Keratinocyte (primary cell): ENCODE data around the gene SNPH. TPM values are rescaled to one million over a fixed set of nuclear protein-coding genes. Genes with fewer than 3 reads are reported as not detected.

ENCODE experiments used
- DNase-seq: peaks from one replicate; pipeline ENCODE4 v3.0.0-alpha.2; 2011; ENCODE audit warnings: low read depth, missing footprints, low spot score
- FAIRE-seq: peaks from 2 replicates; lab custom pipeline; 2011; peaks lifted over from hg19 to GRCh38; lab: Jason Lieb, UNC
- H2AFZ ChIP-seq: 2 replicates; pipeline ENCODE4 v1.6.0; 2012; ENCODE audit warnings: low read length, control low read depth, inconsistent platforms; ENCODE audit not compliant: control insufficient read depth
- H3K27ac ChIP-seq: 2 replicates; pipeline ENCODE4 v1.5.1; 2011; ENCODE audit warnings: low read length; ENCODE audit not compliant: control insufficient read depth, insufficient read depth
- H3K27me3 ChIP-seq: 3 replicates; pipeline ENCODE4 v1.6.0; 2011; ENCODE audit warnings: low read length; ENCODE audit not compliant: control insufficient read depth, insufficient read depth; ENCODE audit errors: extremely low read depth
- H3K36me3 ChIP-seq, 2 experiments: 2 replicates in 1 of 2; 3 replicates in 1 of 2; pipeline ENCODE4 v1.5.1; 2011; ENCODE audit warnings: low read length in 2 of 2, mild to moderate bottlenecking in 1 of 2; ENCODE audit not compliant: control insufficient read depth in 2 of 2, insufficient read depth in 2 of 2; ENCODE audit errors: extremely low read depth in 1 of 2
- H3K4me1 ChIP-seq: 3 replicates; pipeline ENCODE4 v1.5.1; 2011; ENCODE audit warnings: low read length; ENCODE audit not compliant: control insufficient read depth, insufficient read depth; ENCODE audit errors: extremely low read depth
- H3K4me2 ChIP-seq: 3 replicates; pipeline ENCODE4 v1.6.0; 2011; ENCODE audit warnings: low read depth, low read length; ENCODE audit not compliant: control insufficient read depth, insufficient read depth; ENCODE audit errors: extremely low read depth
- H3K4me3 ChIP-seq, 3 experiments: fragments of 200-600 bp in 1 of 3; sonication (generic) in 1 of 3; 2 replicates in 2 of 3; 3 replicates in 1 of 3; pipeline ENCODE4 v1.5.1; 2011 to 2016; ENCODE audit warnings: low read length in 3 of 3, mild to moderate bottlenecking in 3 of 3, control low read depth in 2 of 3, inconsistent platforms in 1 of 3, low read depth in 1 of 3, mixed read lengths in 1 of 3, mixed run types in 1 of 3, moderate library complexity in 1 of 3; ENCODE audit not compliant: control insufficient read depth in 2 of 3, insufficient read depth in 2 of 3; ENCODE audit errors: extremely low read depth in 1 of 3
- H3K79me2 ChIP-seq: 2 replicates; pipeline ENCODE4 v1.6.0; 2012; ENCODE audit warnings: low read length; ENCODE audit not compliant: control insufficient read depth, insufficient read depth
- H3K9ac ChIP-seq: 3 replicates; pipeline ENCODE4 v1.6.0; 2011; ENCODE audit warnings: low read length; ENCODE audit not compliant: control insufficient read depth, insufficient read depth; ENCODE audit errors: extremely low read depth
- H3K9me1 ChIP-seq: 3 replicates; pipeline ENCODE4 v1.6.0; 2011; ENCODE audit warnings: low read length; ENCODE audit not compliant: control insufficient read depth, insufficient read depth; ENCODE audit errors: extremely low read depth
- H3K9me3 ChIP-seq: 2 replicates; pipeline ENCODE4 v1.5.1; 2012; ENCODE audit warnings: low read depth, low read length; ENCODE audit not compliant: control insufficient read depth
- H4K20me1 ChIP-seq: 3 replicates; pipeline ENCODE4 v1.6.0; 2011; ENCODE audit warnings: low read length; ENCODE audit not compliant: control insufficient read depth, insufficient read depth; ENCODE audit errors: extremely low read depth
- EZH2 ChIP-seq: IDR thresholded peaks from one replicate; pipeline ENCODE4 v1.6.1; 2012; ENCODE audit warnings: inconsistent platforms, mild to moderate bottlenecking, low read length, moderate library complexity
- dilution Hi-C: fragments of 300-500 bp; cut with MboI; formaldehyde crosslinking; loops from one replicate; pipeline ENCODE4 v1.7.0; 2020; ENCODE audit warnings: low sequenced_read_pairs; ENCODE audit not compliant: extremely low pct_ligation_motif_present
- polyA plus RNA-seq, 5 experiments: library from polyadenylated mRNA; depleted of rRNA in 3 of 5; stranded (reverse) in 3 of 5; stranded (forward) in 1 of 5; unstranded in 1 of 5; fragments of >200 nt; gene quantifications; 1 replicate in 1 of 5; 2 replicates in 3 of 5; 3 replicates in 1 of 5; pipeline versions ENCODE4 v1.2.1 to v1.2.3, GENCODE V29; 2011 to 2012; ENCODE audit warnings: missing spikeins in 2 of 5, low read depth in 1 of 5, low replicate concordance in 1 of 5
- TF ChIP-seq, protein P1 (sequence below), 3 experiments: IDR thresholded peaks in 1 of 3; conservative IDR thresholded peaks in 1 of 3; optimal IDR thresholded peaks in 1 of 3; 2 replicates in 2 of 3; 3 replicates in 1 of 3; pipeline versions ENCODE3 to v1.5.1; 2011; ENCODE audit warnings: low read length in 3 of 3, mild to moderate bottlenecking in 3 of 3, moderate library complexity in 2 of 3, control low read depth in 1 of 3, inconsistent platforms in 1 of 3; ENCODE audit not compliant: insufficient read depth in 2 of 3; ENCODE audit errors: extremely low read depth in 1 of 3

The SNPH gene
- polyA plus RNA-seq, 1 donor (not counting 4 experiments of a cell fraction or from before 2014, with no cell fraction given) = 1.3 TPM

DNA sequence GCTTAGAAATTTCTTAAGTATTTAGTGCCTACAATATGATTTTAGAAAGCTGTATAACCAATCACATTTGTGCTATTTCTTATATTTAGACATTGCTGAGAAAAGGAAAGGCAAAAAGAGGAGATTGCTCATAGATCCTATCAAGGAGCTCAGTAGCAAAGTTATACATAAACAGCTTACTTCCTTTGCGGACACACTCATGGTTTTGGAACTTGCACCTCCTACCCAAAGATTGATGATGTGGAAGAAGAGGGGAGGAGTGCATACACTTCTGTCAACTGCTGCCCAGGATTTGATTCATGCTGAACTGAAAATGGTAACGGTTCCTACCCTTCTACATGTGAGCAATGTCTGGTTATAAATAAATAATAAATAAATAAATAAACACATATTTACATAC lies 23.6 kb upstream of the SNPH start:
- dilution Hi-C loops = no loop called here
- no peaks in the 10 kb centered on the region for H3K79me2 ChIP-seq
- no peak overlapping the region for H3K4me2 ChIP-seq
- no peak overlapping the region for H3K4me3 ChIP-seq
- no peak overlapping the region for H3K27ac ChIP-seq
- FAIRE-seq (peak; percentile 13), DNase-seq (no peak)
- H4K20me1 ChIP-seq = no peaks in the 10 kb centered on the region
- no peak overlapping the region for H3K9ac ChIP-seq
- H3K4me1 ChIP-seq = no peaks in the 10 kb centered on the region
- no peak overlapping the region for H2AFZ ChIP-seq
- TF ChIP-seq, protein P1, sequence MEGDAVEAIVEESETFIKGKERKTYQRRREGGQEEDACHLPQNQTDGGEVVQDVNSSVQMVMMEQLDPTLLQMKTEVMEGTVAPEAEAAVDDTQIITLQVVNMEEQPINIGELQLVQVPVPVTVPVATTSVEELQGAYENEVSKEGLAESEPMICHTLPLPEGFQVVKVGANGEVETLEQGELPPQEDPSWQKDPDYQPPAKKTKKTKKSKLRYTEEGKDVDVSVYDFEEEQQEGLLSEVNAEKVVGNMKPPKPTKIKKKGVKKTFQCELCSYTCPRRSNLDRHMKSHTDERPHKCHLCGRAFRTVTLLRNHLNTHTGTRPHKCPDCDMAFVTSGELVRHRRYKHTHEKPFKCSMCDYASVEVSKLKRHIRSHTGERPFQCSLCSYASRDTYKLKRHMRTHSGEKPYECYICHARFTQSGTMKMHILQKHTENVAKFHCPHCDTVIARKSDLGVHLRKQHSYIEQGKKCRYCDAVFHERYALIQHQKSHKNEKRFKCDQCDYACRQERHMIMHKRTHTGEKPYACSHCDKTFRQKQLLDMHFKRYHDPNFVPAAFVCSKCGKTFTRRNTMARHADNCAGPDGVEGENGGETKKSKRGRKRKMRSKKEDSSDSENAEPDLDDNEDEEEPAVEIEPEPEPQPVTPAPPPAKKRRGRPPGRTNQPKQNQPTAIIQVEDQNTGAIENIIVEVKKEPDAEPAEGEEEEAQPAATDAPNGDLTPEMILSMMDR (optimal IDR thresholded peaks at IDR 0.05 in 1 of 3, IDR thresholded peaks at IDR 0.05 in 1 of 3, conservative IDR thresholded peaks at IDR 0.05 in 1 of 3; ENCODE audit: extremely low read depth in 1 of 3, insufficient read depth in 2 of 3, low read length in 3 of 3) = no peak
- no peak for TF ChIP-seq EZH2
- H3K9me1 ChIP-seq = no peaks in the 10 kb centered on the region
- no peaks in the 10 kb centered on the region for H3K9me3 ChIP-seq
- peaks cover 6% of the 10 kb centered on the region for H3K27me3 ChIP-seq
- H3K36me3 ChIP-seq = no peaks in the 10 kb centered on the region

DNA sequence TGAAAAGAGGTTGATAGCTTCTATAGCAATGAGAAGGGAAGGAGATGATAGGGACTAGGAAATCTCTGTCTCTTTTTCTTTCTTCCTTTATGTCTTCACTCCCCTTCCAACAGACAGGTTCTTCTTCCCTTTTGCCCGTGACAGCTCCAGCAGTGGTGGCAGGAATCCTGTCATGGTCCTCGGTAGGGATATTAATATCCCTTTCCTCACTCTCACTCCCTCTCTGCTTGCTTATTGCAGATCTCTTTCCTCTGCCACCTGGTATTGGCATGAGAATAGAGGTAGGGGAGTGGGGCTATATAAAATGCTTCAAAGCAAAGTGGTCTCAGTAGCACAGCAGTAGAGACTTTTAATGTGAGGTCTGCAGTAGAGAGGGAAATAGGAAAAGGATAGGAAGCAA lies 20.5 kb upstream of the SNPH start:
- no peak for DNase-seq
- dilution Hi-C loops = no loop called here
- FAIRE-seq = no peak
- Histone ChIP-seq H3K4me2 (no peak overlapping the region), H3K36me3 (no peaks in the 10 kb centered on the region), H3K27ac (no peak overlapping the region), H4K20me1 (no peaks in the 10 kb centered on the region), H3K4me1 (no peaks in the 10 kb centered on the region), H3K9me1 (no peaks in the 10 kb centered on the region), H3K79me2 (no peaks in the 10 kb centered on the region), H2AFZ (no peak overlapping the region), H3K27me3 (peaks cover 4% of the 10 kb centered on the region), H3K9me3 (no peaks in the 10 kb centered on the region), H3K4me3 (no peak overlapping the region), H3K9ac (no peak overlapping the region)
- no peak for TF ChIP-seq EZH2
- TF ChIP-seq, protein P1 (optimal IDR thresholded peaks at IDR 0.05 in 1 of 3, IDR thresholded peaks at IDR 0.05 in 1 of 3, conservative IDR thresholded peaks at IDR 0.05 in 1 of 3; ENCODE audit: extremely low read depth in 1 of 3, insufficient read depth in 2 of 3, low read length in 3 of 3) = no peak
